SK-N-SH treated with all-trans-retinoic acid at 6 μM for 48 hours (cell line): Measurements from ENCODE around the gene TMUB1.

Experiments
- ARNTL ChIP-seq: fragments of 450-650 bp; formaldehyde crosslinking; IDR thresholded peaks from 2 replicates; pipeline ENCODE4 v1.5.0; 2020; ENCODE audit warnings: low read depth, mild to moderate bottlenecking, moderate library complexity, borderline replicate concordance
- ESRRG ChIP-seq: fragments of 250-450 bp; sonication (Bioruptor Pico); IDR thresholded peaks from 2 replicates; pipeline ENCODE4 v1.6.1; 2021; ENCODE audit warnings: mild to moderate bottlenecking
- SNAI2 ChIP-seq: fragments of 250-450 bp; sonication (Bioruptor Pico); IDR thresholded peaks from 2 replicates; pipeline ENCODE4 v1.5.0; 2020; ENCODE audit warnings: mild to moderate bottlenecking, moderate library complexity
- TSHZ2 ChIP-seq: fragments of 250-450 bp; sonication (Bioruptor Pico); IDR thresholded peaks from 2 replicates; pipeline ENCODE4 v1.5.0; 2020; ENCODE audit warnings: mild to moderate bottlenecking, moderate library complexity
- ZFP3 ChIP-seq: fragments of 250-450 bp; sonication (Bioruptor Pico); IDR thresholded peaks from 2 replicates; pipeline ENCODE4 v1.5.0; 2020; ENCODE audit warnings: mild to moderate bottlenecking, moderate library complexity
- TF ChIP-seq, protein P1 (sequence below): fragments of 250-450 bp; sonication (Bioruptor Pico); IDR thresholded peaks from 2 replicates; pipeline ENCODE4 v1.5.1; 2020; ENCODE audit warnings: low read depth, mild to moderate bottlenecking, moderate library complexity

- TF ChIP-seq ESRRG (CRISPR knock-in tag) (no peak), ZFP3 (CRISPR knock-in tag) (no peak), SNAI2 (no peak), ARNTL (CRISPR knock-in tag) (no peak), TSHZ2 (no peak)
- TF ChIP-seq, protein P1, sequence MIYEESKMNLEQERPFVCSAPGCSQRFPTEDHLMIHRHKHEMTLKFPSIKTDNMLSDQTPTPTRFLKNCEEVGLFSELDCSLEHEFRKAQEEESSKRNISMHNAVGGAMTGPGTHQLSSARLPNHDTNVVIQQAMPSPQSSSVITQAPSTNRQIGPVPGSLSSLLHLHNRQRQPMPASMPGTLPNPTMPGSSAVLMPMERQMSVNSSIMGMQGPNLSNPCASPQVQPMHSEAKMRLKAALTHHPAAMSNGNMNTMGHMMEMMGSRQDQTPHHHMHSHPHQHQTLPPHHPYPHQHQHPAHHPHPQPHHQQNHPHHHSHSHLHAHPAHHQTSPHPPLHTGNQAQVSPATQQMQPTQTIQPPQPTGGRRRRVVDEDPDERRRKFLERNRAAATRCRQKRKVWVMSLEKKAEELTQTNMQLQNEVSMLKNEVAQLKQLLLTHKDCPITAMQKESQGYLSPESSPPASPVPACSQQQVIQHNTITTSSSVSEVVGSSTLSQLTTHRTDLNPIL (CRISPR knock-in tag) = no peak
These were observed 3.9 kb downstream of the TMUB1 start for GRCh38 chr7:151079199-151079910.
